ENCODE results near the gene ANK2. TPM values are rescaled to one million over a fixed set of nuclear protein-coding genes. Genes with fewer than 3 reads are reported as not detected.

Gene ANK2
- total RNA-seq, 1 experiment from 2014 or later: 5.5 TPM

- intact Hi-C loops (cut with micrococcal nuclease; ENCODE audit: unreplicated experiment): no loop called here
- POLR2A ChIA-PET: no interaction called here
- Histone ChIP-seq H3K4me3 (ENCODE audit: low read depth in 2 of 2, low read length in 2 of 2) (no peak overlapping the region), H3K4me1 (ENCODE audit: control insufficient read depth, insufficient read depth, low read length) (no peaks in the 10 kb centered on the region), H3K9me3 (ENCODE audit: control insufficient read depth, insufficient read depth, low read depth, low read length) (no peaks in the 10 kb centered on the region), H3K36me3 (ENCODE audit: control insufficient read depth, insufficient read depth, low read length) (no peaks in the 10 kb centered on the region), H3K27me3 (ENCODE audit: control insufficient read depth, insufficient read depth, low read length) (no peaks in the 10 kb centered on the region), H3K27ac (ENCODE audit: low read length) (no peak overlapping the region)
- CTCF ChIA-PET: no interaction called here
- ATAC-seq: no peak
- DNase-seq (ENCODE audit: low read depth, low spot score): no peak
- no TSS peak for BruUV-seq (replicated peaks)
- TF ChIP-seq REST (IDR thresholded peaks at IDR 0.05; ENCODE audit: insufficient read depth in 1 of 2, low read depth in 2 of 2, low read length in 1 of 2) (no peak), POLR2AphosphoS5 (IDR thresholded peaks at IDR 0.05; ENCODE audit: low read depth, low read length) (no peak), SIN3A (IDR thresholded peaks at IDR 0.05; ENCODE audit: borderline replicate concordance, insufficient read depth, low read depth, low read length) (no peak), CTCF (IDR thresholded peaks at IDR 0.05) (no peak), TCF7L2 (IDR thresholded peaks at IDR 0.05; ENCODE audit: low read depth, low read length) (no peak)
- in situ Hi-C loops (cut with HindIII; ENCODE audit: low pct_unique_long_range_greater_than_20kb, low sequenced_read_pairs): no loop called here
These were observed 123.8 kb downstream of the ANK2 start for GRCh38 chr4:113173126-113173792.

DNA sequence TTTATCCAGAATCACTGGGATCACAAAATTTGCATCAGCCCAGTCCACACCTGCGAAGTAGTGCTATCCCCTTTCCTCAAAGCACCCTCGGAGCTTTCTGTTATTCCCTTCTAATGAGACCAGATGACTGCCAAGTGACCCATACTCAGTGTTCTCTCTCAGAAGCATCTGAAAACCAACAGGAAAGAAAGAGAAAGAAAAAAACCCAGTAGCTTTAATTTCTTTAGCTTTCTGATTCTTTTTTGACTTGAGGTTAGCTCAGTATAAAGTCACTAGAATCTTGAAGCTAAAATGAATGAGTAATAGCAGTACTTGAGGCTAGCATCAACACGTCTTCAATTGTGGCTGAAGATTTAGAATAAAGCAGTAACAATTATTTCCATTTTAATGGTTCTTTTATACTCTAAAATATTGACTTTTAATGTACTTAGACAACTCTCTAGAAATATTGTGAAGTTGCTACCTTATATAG is 124.4 kb downstream of the ANK2 start:
- Histone ChIP-seq H3K9me3 (ENCODE audit: control insufficient read depth, insufficient read depth, low read depth, low read length) (no peaks in the 10 kb centered on the region), H3K4me1 (ENCODE audit: control insufficient read depth, insufficient read depth, low read length) (no peaks in the 10 kb centered on the region), H3K27me3 (ENCODE audit: control insufficient read depth, insufficient read depth, low read length) (no peaks in the 10 kb centered on the region), H3K27ac (ENCODE audit: low read length) (no peak overlapping the region), H3K4me3 (ENCODE audit: low read depth in 2 of 2, low read length in 2 of 2) (no peak overlapping the region), H3K36me3 (ENCODE audit: control insufficient read depth, insufficient read depth, low read length) (no peaks in the 10 kb centered on the region)
- DNase-seq (ENCODE audit: low read depth, low spot score) (no peak), ATAC-seq (no peak)
- CTCF ChIA-PET: no interaction called here
- TF ChIP-seq TCF7L2 (IDR thresholded peaks at IDR 0.05; ENCODE audit: low read depth, low read length): no peak
- TF ChIP-seq SIN3A (IDR thresholded peaks at IDR 0.05; ENCODE audit: borderline replicate concordance, insufficient read depth, low read depth, low read length): no peak
- TF ChIP-seq POLR2AphosphoS5 (IDR thresholded peaks at IDR 0.05; ENCODE audit: low read depth, low read length): no peak
- no peak for TF ChIP-seq CTCF (IDR thresholded peaks at IDR 0.05)
- TF ChIP-seq REST (IDR thresholded peaks at IDR 0.05; ENCODE audit: insufficient read depth in 1 of 2, low read depth in 2 of 2, low read length in 1 of 2): no peak
- intact Hi-C loops (cut with micrococcal nuclease; ENCODE audit: unreplicated experiment) (no loop called here), in situ Hi-C loops (cut with HindIII; ENCODE audit: low pct_unique_long_range_greater_than_20kb, low sequenced_read_pairs) (no loop called here)
- POLR2A ChIA-PET: no interaction called here
- no TSS peak for BruUV-seq (replicated peaks)

Data from Panc1 (cell line).